Measurements from ENCODE around the gene KCP. TPM values are rescaled to one million over a fixed set of nuclear protein-coding genes. Genes with fewer than 3 reads are reported as not detected.

Gene KCP
- total RNA-seq, 2 experiments from 2014 or later: 0.20 to 0.52 TPM

- Mint-ChIP-seq H3K36me3 (no peaks in the 10 kb centered on the region), H3K27me3 (no peaks in the 10 kb centered on the region), H3K9me3 (ENCODE audit: low read depth) (no peaks in the 10 kb centered on the region), H3K27ac (no peak overlapping the region), H3K4me3 (no peak overlapping the region), H3K4me1 (no peaks in the 10 kb centered on the region)
- CTCF ChIA-PET: no interaction called here
- DNase-seq: no peak
- no peak for ATAC-seq
These were observed 62.0 kb downstream of the KCP start for GRCh38 chr7:128848289-128849155.

- Mint-ChIP-seq H3K36me3 (no peaks in the 10 kb centered on the region), H3K27ac (no peak overlapping the region), H3K4me1 (no peaks in the 10 kb centered on the region), H3K27me3 (no peaks in the 10 kb centered on the region), H3K4me3 (no peak overlapping the region), H3K9me3 (ENCODE audit: low read depth) (no peaks in the 10 kb centered on the region)
- CTCF ChIA-PET: no interaction called here
- ATAC-seq (no peak), DNase-seq (no peak)
These were observed 62.7 kb downstream of the KCP start for GRCh38 chr7:128847721-128848211.

GRCh38 chr7:128846781-128847444 lies 63.6 kb downstream of the KCP start:
- no peaks in the 10 kb centered on the region for H3K9me3 Mint-ChIP-seq (ENCODE audit: low read depth)
- ATAC-seq (no peak), DNase-seq (no peak)
- peaks cover 2% of the 10 kb centered on the region for H3K4me1 Mint-ChIP-seq
- no peak overlapping the region for H3K4me3 Mint-ChIP-seq
- CTCF ChIA-PET: no interaction called here
- H3K27me3 Mint-ChIP-seq: no peaks in the 10 kb centered on the region
- no peaks in the 10 kb centered on the region for H3K36me3 Mint-ChIP-seq
- no peak overlapping the region for H3K27ac Mint-ChIP-seq

- ATAC-seq (no peak), DNase-seq (no peak)
- H3K4me1 Mint-ChIP-seq: peaks cover 2% of the 10 kb centered on the region
- no peak overlapping the region for H3K4me3 Mint-ChIP-seq
- no peaks in the 10 kb centered on the region for H3K27me3 Mint-ChIP-seq
- no peaks in the 10 kb centered on the region for H3K36me3 Mint-ChIP-seq
- CTCF ChIA-PET: no interaction called here
- no peak overlapping the region for H3K27ac Mint-ChIP-seq
- H3K9me3 Mint-ChIP-seq (ENCODE audit: low read depth): no peaks in the 10 kb centered on the region
These were observed 64.5 kb downstream of the KCP start for GRCh38 chr7:128845987-128846386.

GRCh38 chr7:128845475-128845874 lies 65.0 kb downstream of the KCP start:
- CTCF ChIA-PET: no interaction called here
- Mint-ChIP-seq H3K4me1 (peaks cover 2% of the 10 kb centered on the region), H3K36me3 (no peaks in the 10 kb centered on the region), H3K27me3 (no peaks in the 10 kb centered on the region), H3K27ac (no peak overlapping the region), H3K9me3 (ENCODE audit: low read depth) (no peaks in the 10 kb centered on the region), H3K4me3 (no peak overlapping the region)
- DNase-seq (no peak), ATAC-seq (no peak)

- CTCF ChIA-PET: interaction anchor here (6.0 kb wide), 1 partner anchor 37 kb away, joined by 57 read pairs; no protein-coding TSS in a partner anchor
- ATAC-seq (no peak), DNase-seq (no peak)
- Mint-ChIP-seq H3K27ac (no peak overlapping the region), H3K4me3 (no peak overlapping the region), H3K36me3 (no peaks in the 10 kb centered on the region), H3K9me3 (ENCODE audit: low read depth) (no peaks in the 10 kb centered on the region), H3K4me1 (peaks cover 2% of the 10 kb centered on the region), H3K27me3 (no peaks in the 10 kb centered on the region)
These were observed 65.7 kb downstream of the KCP start for GRCh38 chr7:128844777-128845311.

GRCh38 chr7:128843938-128844621 lies 66.4 kb downstream of the KCP start:
- Mint-ChIP-seq H3K4me1 (peaks cover 2% of the 10 kb centered on the region), H3K9me3 (ENCODE audit: low read depth) (no peaks in the 10 kb centered on the region), H3K36me3 (no peaks in the 10 kb centered on the region), H3K27me3 (no peaks in the 10 kb centered on the region), H3K4me3 (no peak overlapping the region), H3K27ac (no peak overlapping the region)
- DNase-seq: no peak
- CTCF ChIA-PET: interaction anchor here (6.0 kb wide), 1 partner anchor 38 kb away, joined by 57 read pairs; no protein-coding TSS in a partner anchor
- no peak for ATAC-seq

- H3K27ac Mint-ChIP-seq: no peak overlapping the region
- H3K4me1 Mint-ChIP-seq: peaks cover 2% of the 10 kb centered on the region
- CTCF ChIA-PET: interaction anchor here (0.7 to 6.0 kb wide), 13 partner anchors 8 to 253 kb away, joined by 3 to 57 read pairs (median 4); partner anchors contain the start of gene ATP6V1F
- no peak for ATAC-seq
- no peaks in the 10 kb centered on the region for H3K36me3 Mint-ChIP-seq
- H3K9me3 Mint-ChIP-seq (ENCODE audit: low read depth): no peaks in the 10 kb centered on the region
- no peak overlapping the region for H3K4me3 Mint-ChIP-seq
- DNase-seq: no peak
- no peaks in the 10 kb centered on the region for H3K27me3 Mint-ChIP-seq
These were observed 67.6 kb downstream of the KCP start for GRCh38 chr7:128842674-128843641.

GRCh38 chr7:128841921-128842673 lies 68.4 kb downstream of the KCP start:
- H3K27me3 Mint-ChIP-seq: no peaks in the 10 kb centered on the region
- ATAC-seq: peak; percentile 73
- H3K27ac Mint-ChIP-seq: no peak overlapping the region
- no peaks in the 10 kb centered on the region for H3K36me3 Mint-ChIP-seq
- CTCF ChIA-PET: interaction anchor here (0.7 to 6.0 kb wide), 14 partner anchors 9 to 253 kb away, joined by 3 to 57 read pairs (median 4); partner anchors contain the start of gene ATP6V1F
- no peaks in the 10 kb centered on the region for H3K9me3 Mint-ChIP-seq (ENCODE audit: low read depth)
- peak; percentile 67 for DNase-seq
- peaks cover 2% of the 10 kb centered on the region for H3K4me1 Mint-ChIP-seq
- H3K4me3 Mint-ChIP-seq: no peak overlapping the region

GRCh38 chr7:128841171-128841690 lies 69.3 kb downstream of the KCP start:
- DNase-seq: no peak
- ATAC-seq: no peak
- Mint-ChIP-seq H3K27ac (no peak overlapping the region), H3K4me3 (no peak overlapping the region), H3K27me3 (no peaks in the 10 kb centered on the region), H3K36me3 (no peaks in the 10 kb centered on the region), H3K4me1 (peaks cover 2% of the 10 kb centered on the region), H3K9me3 (ENCODE audit: low read depth) (no peaks in the 10 kb centered on the region)
- CTCF ChIA-PET: interaction anchor here (1.1 to 6.0 kb wide), 5 partner anchors 8 to 41 kb away, joined by 3 to 57 read pairs (median 4); no protein-coding TSS in a partner anchor

- ATAC-seq: no peak
- no peak for DNase-seq
- H3K27ac Mint-ChIP-seq: no peak overlapping the region
- no peaks in the 10 kb centered on the region for H3K36me3 Mint-ChIP-seq
- H3K4me3 Mint-ChIP-seq: no peak overlapping the region
- CTCF ChIA-PET: interaction anchor here (1.6 to 6.0 kb wide), 3 partner anchors 8 to 41 kb away, joined by 4 to 57 read pairs (median 8); no protein-coding TSS in a partner anchor
- H3K4me1 Mint-ChIP-seq: peaks cover 2% of the 10 kb centered on the region
- no peaks in the 10 kb centered on the region for H3K9me3 Mint-ChIP-seq (ENCODE audit: low read depth)
- H3K27me3 Mint-ChIP-seq: no peaks in the 10 kb centered on the region
These were observed 70.0 kb downstream of the KCP start for GRCh38 chr7:128840326-128841170.
